GM18858 (cell line): Measurements from ENCODE around the gene TRIO.

Source experiments
- ATAC-seq: cut with Tn5 transposase; IDR thresholded peaks from one replicate; pipeline ENCODE4 v1.9.1; 2021; ENCODE audit not compliant: unreplicated experiment

Gene TRIO

GRCh38 chr5:14465776-14466175 lies 322.6 kb downstream of the TRIO start:
- no peak for ATAC-seq

GRCh38 chr5:14467251-14467650 lies 324.1 kb downstream of the TRIO start:
- no peak for ATAC-seq

DNA sequence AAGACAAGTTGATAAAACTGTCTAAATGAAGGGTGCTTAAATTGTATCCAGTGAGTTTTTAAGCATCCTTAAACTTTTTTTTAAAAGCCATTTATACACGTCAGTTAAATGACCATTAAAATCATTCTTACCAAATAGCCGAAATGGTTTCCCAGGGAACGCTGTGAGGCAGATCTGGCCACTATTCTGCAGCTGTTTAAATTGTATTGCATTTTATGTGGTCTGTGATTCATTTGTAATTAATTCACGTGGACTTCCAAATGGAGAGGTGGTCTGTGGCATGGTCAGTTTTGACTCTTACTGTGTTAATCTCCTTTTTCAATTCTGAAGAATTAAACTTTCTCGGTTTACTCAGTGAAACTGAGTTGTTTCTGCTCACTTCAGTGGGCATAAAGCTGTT lies 324.7 kb downstream of the TRIO start:
- ATAC-seq, result no peak

DNA sequence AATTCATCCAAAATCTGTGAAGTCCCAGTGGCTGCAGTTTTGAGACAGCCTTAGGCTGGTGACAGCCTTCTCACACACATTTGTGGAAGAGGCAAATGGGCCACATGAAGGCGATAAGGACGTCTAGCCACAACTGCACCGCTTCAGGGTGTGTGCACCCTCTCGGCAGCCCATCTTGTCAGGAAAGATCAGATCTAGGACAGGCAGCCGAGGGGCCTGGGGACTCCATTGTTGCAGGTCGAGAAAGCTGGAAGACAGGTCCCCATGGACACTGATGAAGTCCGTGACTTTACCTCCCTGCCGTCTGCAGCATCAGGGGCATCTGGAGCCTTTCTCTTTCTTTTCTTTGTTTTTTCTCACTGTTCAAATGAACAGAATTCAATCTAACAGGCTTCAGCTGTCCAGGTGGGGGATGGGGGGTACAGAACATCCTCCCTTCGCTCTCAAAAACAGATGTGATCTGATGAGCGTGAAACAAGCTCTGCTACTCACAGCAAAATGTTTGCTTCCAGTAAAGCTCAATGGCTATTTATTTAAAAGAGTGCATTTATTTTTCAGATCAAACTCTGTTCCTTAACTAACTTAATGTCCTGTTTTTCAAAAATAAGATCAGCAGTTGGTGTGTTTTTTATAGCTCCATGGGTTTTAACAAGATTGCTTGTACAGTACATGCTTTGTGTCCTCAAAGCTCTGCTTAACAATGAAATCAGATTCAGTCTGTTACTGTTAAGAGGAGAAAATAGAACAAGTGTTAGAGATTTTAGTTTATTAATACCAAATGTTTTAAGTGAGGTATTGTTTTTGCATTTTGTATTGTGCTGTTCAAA lies 326.6 kb downstream of the TRIO start:
- no peak for ATAC-seq

- no peak for ATAC-seq
These were observed 328.4 kb downstream of the TRIO start for GRCh38 chr5:14471507-14471906.

- ATAC-seq, result no peak
These were observed 329.9 kb downstream of the TRIO start for GRCh38 chr5:14472986-14473567.

DNA sequence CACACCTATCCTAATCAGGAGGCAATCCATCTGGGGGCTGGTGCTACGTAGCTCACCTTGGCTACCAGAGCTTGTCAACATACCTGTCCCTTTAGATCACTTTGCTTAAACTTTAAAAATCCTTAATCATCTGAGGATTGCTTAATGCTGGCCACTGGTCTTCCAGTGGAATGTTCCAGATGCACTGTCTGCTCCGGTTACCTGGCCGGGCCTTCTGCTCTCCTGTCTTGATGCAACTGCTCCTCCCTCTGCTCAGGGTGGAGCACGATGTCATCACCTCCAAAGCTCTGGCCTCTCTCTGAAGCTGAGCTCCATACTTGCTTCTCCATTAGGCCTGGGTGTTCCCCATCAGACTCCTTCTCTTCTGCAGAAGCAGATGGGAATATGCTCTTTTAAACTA lies 331.9 kb downstream of the TRIO start:
- no peak for ATAC-seq

DNA sequence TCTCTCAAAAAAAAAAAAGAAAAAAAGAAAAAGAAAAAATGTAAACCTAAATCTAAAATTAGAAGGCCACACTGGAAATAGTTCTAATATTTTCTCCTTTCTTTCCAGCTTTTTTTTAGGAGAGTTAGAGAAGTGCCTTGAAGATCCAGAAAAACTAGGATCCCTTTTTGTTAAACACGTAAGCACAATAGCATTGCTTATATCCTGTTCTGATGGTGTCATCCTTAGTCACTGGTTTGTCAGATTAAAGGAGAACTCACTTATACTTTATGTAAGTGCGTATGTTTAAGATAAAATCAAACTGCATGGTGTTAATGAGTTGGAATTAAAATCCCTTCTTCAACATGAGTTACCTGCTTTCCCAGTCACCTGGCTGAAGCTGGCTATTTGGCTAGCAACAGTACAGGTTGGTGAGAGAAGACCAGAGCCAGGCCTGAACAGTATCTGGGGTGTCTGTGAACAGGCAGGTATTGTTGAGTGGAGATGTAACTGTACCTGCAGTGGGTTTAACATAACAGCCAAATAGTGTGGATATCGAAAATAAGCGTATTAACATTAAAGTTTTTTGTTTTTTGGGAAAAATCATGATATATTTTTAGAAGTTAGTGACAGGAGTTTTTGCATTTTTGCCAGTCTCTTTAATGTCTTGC lies 333.8 kb downstream of the TRIO start:
- ATAC-seq, result no peak

DNA sequence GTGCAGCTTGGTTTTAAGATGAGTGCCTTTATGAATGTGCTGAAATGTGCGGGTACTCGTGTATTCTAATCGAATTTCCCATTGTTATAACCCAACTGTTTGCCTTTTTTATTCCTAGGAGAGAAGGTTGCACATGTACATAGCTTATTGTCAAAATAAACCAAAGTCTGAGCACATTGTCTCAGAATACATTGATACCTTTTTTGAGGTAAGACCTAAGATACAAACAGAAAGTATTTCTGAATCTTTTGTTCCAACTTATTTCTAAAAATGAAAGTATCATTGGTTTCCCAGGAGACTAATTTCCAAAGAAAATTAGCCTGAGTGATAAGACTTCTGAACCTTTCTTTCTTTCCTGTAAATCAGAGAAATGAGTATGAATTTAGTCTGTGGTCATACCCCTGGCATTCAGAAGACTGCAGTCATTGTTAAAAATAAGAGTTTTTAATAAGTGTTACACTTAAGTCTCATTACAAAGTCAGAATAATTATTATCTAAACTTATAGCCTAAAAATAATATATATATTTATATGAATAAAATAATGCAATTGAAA lies 336.1 kb downstream of the TRIO start:
- no peak for ATAC-seq

- ATAC-seq, result no peak
These were observed 338.2 kb downstream of the TRIO start for GRCh38 chr5:14481349-14481748.

GRCh38 chr5:14482085-14482484 lies 338.9 kb downstream of the TRIO start:
- ATAC-seq, result no peak

GRCh38 chr5:14483504-14484157 lies 340.5 kb downstream of the TRIO start:
- ATAC-seq, result no peak

DNA sequence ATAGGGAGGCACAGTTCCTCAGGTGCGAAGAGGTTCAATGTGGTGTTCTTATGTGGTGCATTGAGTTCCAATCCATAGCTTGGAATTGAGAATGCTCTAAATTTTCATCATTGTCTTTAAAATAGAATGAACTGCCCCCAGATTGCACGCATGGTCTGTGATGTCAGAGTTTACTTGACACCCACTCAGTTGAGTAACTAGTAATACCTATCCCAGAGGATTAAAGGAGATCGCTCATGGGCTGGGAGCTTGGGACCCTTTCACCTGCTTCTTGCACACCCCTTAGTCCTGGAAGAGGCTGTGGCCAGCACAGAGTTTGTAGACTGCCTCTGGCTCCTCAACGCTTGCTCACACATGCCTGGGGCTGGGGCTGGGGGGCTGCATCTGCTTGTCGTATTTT lies 343.3 kb downstream of the TRIO start:
- ATAC-seq, result no peak

DNA sequence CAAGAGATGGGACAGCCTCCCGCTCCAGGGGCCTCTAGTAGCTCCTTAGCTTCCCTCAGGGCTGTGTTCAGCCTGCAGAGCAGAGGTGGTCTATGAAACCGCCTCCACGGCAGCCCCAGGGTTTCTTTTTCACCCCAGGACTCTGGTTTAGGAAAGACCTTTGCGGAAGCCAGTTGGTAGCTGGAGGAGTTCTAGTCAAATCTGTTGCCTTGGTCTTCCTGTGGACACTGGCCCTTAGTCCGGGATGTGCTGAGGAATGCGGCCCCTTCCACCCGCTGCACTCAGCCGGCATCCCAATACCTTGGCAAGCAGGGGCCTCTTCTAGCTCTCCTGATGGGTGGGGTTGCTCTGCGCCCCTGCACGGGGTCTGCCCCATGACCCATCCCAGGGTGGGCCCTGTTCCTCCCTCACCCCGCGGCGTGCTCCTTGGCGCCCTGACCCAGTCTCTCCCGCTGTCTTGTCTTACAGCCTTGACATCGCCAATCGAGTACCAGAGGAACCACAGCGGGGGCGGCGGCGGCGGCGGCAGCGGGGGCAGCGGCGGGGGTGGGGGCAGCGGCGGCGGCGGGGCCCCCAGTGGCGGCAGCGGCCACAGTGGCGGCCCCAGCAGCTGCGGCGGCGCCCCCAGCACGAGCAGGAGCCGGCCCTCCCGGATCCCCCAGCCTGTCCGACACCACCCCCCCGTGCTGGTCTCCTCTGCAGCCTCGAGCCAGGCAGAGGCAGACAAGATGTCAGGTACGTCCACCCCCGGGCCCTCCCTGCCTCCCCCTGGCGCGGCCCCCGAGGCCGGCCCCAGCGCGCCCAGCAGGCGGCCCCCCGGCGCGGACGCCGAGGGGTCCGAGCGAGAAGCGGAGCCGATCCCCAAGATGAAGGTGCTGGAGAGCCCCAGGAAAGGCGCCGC lies 344.1 kb downstream of the TRIO start:
- no peak for ATAC-seq

DNA sequence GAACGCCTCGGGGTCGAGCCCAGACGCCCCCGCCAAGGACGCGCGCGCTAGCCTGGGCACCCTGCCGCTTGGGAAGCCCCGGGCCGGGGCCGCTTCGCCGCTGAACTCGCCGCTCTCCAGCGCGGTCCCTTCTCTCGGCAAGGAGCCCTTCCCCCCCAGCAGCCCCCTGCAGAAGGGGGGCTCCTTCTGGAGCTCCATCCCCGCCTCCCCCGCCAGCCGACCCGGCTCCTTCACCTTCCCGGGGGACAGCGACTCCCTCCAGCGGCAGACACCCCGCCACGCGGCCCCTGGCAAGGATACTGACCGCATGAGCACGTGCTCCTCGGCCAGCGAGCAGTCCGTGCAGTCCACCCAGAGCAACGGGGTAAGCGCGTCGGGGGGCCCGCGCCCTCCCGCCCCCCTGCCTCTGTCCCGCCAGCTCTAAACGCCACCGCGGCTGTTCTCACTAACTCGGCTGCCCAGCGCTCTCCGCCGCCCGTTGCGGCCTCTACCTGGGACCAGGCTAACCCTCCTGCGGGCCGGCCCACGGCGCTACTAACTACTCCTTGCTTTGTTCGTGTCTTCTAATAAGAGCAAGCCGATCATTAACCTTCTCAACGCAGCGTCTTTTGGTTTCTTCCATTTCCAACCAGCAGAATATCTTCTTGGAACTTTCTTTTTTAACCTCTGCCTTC lies 344.9 kb downstream of the TRIO start:
- no peak for ATAC-seq

DNA sequence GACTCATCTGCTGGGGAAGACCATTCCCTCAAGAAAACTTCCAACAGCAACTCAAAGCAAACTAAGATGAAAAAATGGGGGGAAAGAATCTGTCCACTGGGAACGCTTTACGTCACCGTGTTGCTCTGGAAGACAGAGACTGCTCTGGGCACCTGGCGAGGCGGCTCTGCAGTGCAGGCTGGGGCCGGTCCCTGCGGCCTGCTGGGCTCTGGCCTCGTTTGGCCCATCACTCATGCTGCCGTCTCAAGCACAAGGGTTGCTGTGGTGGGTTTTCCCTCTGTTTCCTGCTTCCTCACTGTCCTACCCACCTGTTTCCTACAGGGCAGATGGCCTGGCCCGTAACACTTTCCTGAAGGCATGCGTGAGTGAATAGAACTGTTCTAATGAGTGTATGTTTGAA lies 345.6 kb downstream of the TRIO start:
- ATAC-seq, result no peak

DNA sequence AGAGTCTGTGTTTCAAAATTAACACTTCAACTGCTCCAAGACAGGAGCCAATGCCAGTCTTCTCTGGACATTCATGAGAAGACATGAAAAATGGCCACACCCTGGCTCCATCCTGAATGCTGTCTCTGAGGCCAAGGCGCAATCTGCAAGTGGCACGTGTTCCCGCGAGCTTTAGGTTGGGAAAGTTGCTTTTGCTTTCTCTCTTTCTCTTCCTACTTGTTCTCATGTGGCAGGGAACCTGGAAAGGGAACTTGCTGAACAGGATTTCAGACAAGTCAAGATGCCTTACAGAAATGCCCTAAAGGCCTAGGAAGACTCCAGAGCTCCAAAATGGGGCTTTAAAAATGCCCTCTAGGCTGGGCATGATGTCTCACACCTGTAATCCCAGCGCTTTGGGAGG lies 346.5 kb downstream of the TRIO start:
- no peak for ATAC-seq

- no peak for ATAC-seq
These were observed 347.2 kb downstream of the TRIO start for GRCh38 chr5:14490309-14490711.

DNA sequence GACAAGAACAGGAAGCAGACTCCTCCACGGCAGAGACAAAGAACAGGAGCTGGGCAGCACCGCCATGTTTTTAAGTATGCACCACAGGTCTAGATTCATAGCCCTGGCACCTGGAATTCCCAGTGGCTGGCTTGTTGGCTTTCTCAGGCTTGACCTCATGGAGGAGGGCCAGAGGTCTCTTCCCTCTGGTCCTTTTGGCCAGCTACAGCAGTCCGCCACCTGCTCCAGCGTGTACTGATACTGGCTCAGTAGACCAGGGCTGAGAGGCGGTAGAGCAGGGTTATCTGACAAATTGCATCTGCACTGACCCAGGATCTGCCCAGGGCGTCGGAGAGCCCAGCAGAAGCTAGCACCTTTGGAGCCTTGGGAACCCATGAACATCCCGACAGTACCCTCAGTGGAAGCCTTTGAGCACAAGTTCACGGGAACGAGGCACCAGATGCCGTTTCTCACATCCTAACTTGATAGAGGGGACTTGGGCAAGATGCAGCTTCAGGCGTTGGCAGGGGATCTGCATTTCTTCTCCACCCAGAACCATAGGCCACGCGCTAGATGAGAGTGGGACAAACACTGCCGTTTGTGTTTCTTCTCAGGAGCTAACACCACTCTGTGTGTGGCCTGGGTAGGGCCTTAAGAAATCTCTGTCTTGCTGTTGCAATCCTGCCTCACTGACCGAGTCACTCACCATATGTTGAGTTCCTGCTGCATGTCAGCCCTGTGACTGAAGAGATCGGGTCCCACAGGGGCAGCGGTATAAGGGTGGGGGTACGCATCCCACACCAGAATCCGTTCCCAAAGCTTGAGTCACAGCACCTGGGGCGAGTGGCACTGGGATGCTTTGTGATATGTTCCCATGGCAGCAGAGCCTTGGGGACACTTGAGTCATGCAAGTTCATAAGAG lies 348.1 kb downstream of the TRIO start:
- ATAC-seq, result no peak
